ENCODE data around the gene ITIH3. TPM values are rescaled to one million over a fixed set of nuclear protein-coding genes. Genes with fewer than 3 reads are reported as not detected.

Gene ITIH3
- total and polyA plus RNA-seq, 2 of the 8 experiments (the other 6 are each of a cell fraction or from before 2014, with no cell fraction given): not detected

DNA sequence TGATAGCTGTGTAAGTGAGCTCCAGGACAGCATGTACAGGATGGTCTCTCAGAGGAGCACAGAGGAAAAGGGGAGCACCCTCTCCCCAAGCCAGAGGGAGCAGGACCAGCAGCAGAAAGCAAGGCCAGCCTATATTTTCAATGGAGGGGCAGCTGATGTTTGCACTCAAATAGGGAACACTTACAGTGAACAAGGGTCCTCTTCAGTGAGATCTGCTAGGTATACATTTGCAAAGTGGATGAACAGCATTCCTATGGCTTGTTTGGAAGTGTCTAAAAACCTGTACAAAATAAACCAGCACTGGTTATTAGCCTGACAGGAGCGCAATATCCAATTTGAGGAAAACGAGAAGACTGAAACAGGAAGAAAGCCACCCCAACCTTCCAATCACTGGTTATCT is 57.8 kb downstream of the ITIH3 start (continued):
- TF ChIP-seq CHD7 (IDR thresholded peaks at IDR 0.05; ENCODE audit: insufficient replicate concordance, low read length) (no peak), SIRT6 (IDR thresholded peaks at IDR 0.05; ENCODE audit: low read length) (no peak), ATF2 (IDR thresholded peaks at IDR 0.05; ENCODE audit: low read length) (no peak), SP4 (IDR thresholded peaks at IDR 0.05; ENCODE audit: low read length) (no peak), EGR1 (IDR thresholded peaks at IDR 0.05; ENCODE audit: borderline replicate concordance, low read depth, low read length) (no peak), JUN (IDR thresholded peaks at IDR 0.05; ENCODE audit: low read depth, low read length) (no peak), POLR2A (IDR thresholded peaks at IDR 0.05; ENCODE audit: control extremely low read depth in 1 of 2, low read depth in 2 of 2, low read length in 2 of 2) (no peak), KDM4A (IDR thresholded peaks at IDR 0.05; ENCODE audit: low read depth, low read length, severe bottlenecking) (no peak), EZH2 (IDR thresholded peaks at IDR 0.05; ENCODE audit: low read depth, low read length, severe bottlenecking) (no peak), SAP30 (IDR thresholded peaks at IDR 0.05; ENCODE audit: insufficient read depth, insufficient replicate concordance, low read length) (no peak), RBBP5 (IDR thresholded peaks at IDR 0.05; ENCODE audit: borderline replicate concordance, low read depth, low read length) (no peak)
